GM12873 (cell line): Measurements from ENCODE around the gene ZC3H10.

ENCODE experiments used
- TF ChIP-seq, protein P1 (sequence below): IDR thresholded peaks from 2 replicates; pipeline ENCODE4 v1.5.1; 2012; ENCODE audit warnings: low read depth, mild to moderate bottlenecking, moderate library complexity, low read length, control low read depth; ENCODE audit not compliant: insufficient read depth; ENCODE audit errors: missing control alignments

The ZC3H10 gene, protein sequence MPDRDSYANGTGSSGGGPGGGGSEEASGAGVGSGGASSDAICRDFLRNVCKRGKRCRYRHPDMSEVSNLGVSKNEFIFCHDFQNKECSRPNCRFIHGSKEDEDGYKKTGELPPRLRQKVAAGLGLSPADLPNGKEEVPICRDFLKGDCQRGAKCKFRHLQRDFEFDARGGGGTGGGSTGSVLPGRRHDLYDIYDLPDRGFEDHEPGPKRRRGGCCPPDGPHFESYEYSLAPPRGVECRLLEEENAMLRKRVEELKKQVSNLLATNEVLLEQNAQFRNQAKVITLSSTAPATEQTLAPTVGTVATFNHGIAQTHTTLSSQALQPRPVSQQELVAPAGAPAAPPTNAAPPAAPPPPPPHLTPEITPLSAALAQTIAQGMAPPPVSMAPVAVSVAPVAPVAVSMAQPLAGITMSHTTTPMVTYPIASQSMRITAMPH

DNA sequence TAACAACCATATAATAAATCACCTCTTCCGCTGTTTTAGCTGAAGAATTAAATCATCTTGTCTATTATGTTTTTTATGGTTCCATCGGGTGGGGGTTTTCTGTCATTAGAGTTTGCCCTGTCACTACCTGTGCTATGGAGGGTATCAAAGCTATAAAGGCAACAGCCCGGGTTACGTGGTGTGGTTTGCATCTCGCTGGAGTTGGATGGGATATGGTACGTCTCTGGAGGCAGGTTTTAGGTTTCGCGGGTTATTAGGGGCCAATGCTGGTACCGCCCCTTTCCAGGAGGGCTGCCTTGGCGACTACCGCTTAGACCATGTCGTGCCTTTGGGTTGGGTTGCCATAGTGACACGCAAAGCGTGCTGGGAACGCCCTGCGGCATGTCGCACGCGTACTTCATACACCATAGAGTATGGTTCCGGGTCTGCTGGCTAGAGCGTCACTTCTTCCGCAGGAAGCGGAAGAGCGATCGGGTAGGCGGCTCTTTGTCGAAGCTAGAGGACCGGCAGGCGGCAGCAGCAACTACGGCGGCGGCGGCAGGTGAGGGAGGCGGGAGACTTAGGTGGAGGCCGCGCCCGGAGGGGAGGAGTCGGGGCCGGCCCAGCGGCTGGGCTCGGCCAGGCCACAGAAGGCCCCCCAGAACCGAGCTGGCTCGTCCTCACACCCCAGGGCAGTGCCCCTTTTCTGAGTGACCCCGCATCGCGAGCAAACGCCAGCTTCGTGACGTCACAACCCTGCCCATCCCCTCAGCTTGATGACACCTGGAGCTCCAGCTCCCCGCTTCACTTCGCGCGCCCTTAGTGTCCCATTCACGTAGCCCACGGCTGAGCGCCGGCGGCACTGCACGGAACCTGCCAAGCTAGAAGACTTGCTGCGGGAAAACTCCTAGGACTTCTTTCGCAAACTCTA, at the start of gene ZC3H10:
Gene ZC3H10, plus strand, starts transcription at position 489 of the 910 bp plus-strand sequence. CDS start 2,297 bp downstream, outside the sequence.
- TF ChIP-seq, protein P1, sequence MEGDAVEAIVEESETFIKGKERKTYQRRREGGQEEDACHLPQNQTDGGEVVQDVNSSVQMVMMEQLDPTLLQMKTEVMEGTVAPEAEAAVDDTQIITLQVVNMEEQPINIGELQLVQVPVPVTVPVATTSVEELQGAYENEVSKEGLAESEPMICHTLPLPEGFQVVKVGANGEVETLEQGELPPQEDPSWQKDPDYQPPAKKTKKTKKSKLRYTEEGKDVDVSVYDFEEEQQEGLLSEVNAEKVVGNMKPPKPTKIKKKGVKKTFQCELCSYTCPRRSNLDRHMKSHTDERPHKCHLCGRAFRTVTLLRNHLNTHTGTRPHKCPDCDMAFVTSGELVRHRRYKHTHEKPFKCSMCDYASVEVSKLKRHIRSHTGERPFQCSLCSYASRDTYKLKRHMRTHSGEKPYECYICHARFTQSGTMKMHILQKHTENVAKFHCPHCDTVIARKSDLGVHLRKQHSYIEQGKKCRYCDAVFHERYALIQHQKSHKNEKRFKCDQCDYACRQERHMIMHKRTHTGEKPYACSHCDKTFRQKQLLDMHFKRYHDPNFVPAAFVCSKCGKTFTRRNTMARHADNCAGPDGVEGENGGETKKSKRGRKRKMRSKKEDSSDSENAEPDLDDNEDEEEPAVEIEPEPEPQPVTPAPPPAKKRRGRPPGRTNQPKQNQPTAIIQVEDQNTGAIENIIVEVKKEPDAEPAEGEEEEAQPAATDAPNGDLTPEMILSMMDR: peak; percentile 49

DNA sequence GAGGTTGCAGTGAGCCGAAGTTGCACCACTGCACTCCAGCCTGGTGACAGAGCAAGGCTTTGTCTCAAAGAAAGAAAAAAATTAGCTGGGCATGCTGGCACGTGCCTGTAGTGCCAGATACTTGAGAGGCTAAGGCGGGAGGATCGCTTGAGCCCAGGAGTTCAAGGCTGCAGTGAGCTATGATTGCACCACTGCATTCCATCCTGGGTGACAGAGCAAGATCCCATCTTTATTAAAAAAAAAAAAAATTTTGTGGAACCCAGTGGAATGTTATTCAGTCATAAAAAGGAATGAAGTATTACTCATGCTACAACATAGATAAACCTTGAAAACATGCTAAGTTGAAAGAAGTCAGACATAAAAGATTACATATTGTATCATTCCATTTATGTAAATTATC, 46.4 kb upstream of the ZC3H10 start:
- TF ChIP-seq, protein P1: no peak

DNA sequence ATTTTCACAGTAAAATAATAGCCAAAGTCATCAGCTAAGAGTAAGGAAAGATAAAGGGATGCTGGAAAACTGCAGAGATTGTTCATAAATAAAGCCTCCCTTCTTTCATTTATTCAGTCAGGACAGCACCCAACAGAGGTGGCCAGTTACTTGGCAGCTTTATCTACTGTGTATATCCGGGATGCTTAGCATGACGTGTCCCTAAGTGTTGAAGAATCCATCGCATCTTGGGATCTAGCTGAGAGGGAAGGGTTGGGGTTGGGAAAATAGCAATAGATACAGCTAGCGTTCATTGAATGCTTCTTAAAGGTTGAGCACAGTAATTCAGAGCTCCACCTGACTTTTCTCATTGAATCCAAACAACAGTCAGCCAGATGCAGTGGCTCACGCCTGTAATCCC, 43.7 kb upstream of the ZC3H10 start:
- TF ChIP-seq, protein P1: no peak

DNA sequence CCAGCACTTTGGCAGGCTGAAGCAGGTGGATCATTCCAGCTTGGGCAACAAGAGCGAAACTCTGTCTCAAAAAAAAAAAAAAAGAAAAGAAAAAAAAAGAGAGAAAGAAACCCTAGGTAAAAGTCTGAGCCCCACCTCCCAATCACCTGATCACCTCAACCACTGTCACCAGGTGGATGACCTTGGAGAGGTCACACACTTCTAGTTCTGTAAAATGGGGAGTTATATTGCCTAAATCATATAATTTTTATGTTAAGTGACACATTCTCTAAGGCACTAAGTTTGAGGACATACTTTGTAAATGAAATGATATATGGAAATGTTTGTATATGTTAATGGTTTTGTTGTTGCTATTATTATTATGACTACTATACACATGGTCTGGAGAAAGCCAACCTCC, 39.6 kb upstream of the ZC3H10 start:
- TF ChIP-seq, protein P1: no peak

DNA sequence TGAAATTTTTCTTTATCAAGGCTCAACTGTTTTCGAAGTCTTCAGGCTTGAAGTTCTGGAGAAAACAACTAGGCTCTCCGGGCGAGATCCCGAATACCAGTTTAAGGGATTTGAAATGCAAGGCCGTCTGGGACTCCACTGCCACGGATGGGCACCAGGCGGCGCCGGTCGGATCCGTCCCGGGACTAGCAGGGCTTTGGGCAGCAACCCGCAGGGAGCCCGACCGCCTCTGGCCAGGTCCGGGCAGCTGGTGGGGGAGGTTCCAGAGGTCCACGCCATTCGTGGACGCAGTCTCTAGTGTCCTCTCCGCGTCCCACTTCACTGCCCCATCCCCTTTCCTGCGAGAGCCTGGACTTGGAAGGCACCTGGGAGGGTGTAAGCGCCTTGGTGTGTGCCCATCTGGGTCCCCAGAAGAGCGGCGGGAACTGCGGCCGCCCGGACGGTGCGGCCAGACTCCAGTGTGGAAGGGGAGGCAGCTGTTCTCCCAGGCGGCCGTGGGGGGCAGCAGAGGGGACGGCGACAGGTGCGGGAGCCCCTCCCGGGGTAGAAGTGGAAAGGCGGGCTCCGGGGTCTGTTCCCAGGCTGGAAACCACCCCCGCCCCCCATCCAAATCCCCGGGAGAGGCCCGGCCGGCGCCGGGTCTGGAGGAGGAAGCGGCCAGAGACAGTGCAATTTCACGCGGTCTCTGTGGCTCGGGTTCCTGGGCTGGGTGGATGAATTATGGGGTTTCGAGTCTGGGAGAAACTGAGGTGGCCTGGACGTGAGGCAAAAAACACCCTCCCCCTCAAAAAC, 38.9 kb upstream of the ZC3H10 start:
- TF ChIP-seq, protein P1: peak; percentile 63

DNA sequence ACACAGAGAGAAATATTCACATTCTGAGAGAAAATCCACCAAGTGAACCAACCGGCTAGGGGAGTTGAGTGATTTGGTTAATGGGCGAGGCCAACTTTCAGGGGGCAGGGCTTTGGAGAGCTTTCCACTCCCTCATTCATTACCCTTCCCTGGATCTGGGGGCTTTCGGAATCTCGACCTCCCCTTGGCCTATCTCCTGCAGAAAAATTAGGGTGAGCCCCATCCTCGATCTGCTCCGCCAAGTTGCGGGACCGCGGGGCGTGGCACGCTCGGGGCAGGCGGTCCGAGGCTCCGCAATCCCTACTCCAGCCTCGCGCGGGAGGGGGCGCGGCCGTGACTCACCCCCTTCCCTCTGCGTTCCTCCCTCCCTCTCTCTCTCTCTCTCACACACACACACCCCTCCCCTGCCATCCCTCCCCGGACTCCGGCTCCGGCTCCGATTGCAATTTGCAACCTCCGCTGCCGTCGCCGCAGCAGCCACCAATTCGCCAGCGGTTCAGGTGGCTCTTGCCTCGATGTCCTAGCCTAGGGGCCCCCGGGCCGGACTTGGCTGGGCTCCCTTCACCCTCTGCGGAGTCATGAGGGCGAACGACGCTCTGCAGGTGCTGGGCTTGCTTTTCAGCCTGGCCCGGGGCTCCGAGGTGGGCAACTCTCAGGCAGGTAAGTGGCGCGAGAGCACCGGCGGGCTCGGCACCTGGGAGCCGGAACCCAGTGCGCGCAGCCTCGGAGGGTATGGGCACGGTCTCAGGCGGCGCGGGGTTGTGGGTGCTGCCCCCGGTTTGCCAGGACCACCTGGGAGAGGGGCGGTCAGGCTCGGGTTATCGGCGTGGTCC, 38.1 kb upstream of the ZC3H10 start, which contains the start of gene ERBB3:
Gene ERBB3, plus strand, starts transcription at position 443 of the 833 bp plus-strand sequence. Its CDS starts 136 bp downstream, at position 579.
- TF ChIP-seq, protein P1: peak; percentile 8
